HepG2 (cell line): ENCODE results near the gene CHMP1B. TPM values are rescaled to one million over a fixed set of nuclear protein-coding genes. Genes with fewer than 3 reads are reported as not detected.

Experiments used
- ARID5B ChIP-seq: IDR thresholded peaks from 2 replicates; pipeline ENCODE4 v1.4.0; 2020; ENCODE audit warnings: mild to moderate bottlenecking, missing genetic modification reagents
- BHLHE40 ChIP-seq: IDR thresholded peaks from 2 replicates; pipeline ENCODE4 v1.6.1; 2011; ENCODE audit warnings: low read length, improper control_type of control experiment
- ELK4 ChIP-seq: sonication (generic); formaldehyde crosslinking; IDR thresholded peaks from 2 replicates; pipeline ENCODE4 v1.9.0; 2021; ENCODE audit warnings: missing genetic modification reagents, borderline replicate concordance
- FOXP4 ChIP-seq: sonication (generic); formaldehyde crosslinking; IDR thresholded peaks from 2 replicates; pipeline ENCODE4 v1.4.0; 2020; ENCODE audit warnings: missing genetic modification reagents
- GLI4 ChIP-seq: sonication (generic); formaldehyde crosslinking; IDR thresholded peaks from 2 replicates; pipeline ENCODE4 v1.5.1; 2020; ENCODE audit warnings: missing genetic modification reagents, mild to moderate bottlenecking, moderate library complexity, borderline replicate concordance
- KMT2B ChIP-seq: IDR thresholded peaks from 2 replicates; pipeline ENCODE4 v1.6.1; 2016; ENCODE audit warnings: missing genetic modification reagents, missing compliant biosample characterization
- MIER3 ChIP-seq: IDR thresholded peaks from 2 replicates; pipeline ENCODE4 v1.6.1; 2016; ENCODE audit warnings: missing compliant biosample characterization, borderline replicate concordance
- MTF2 ChIP-seq: sonication (generic); formaldehyde crosslinking; IDR thresholded peaks from 2 replicates; pipeline ENCODE4 v1.5.0; 2020; ENCODE audit warnings: missing genetic modification reagents, borderline replicate concordance
- NFKBIZ ChIP-seq: IDR thresholded peaks from 2 replicates; pipeline ENCODE4 v1.6.1; 2018; ENCODE audit warnings: missing genetic modification reagents, missing compliant biosample characterization
- SMARCE1 ChIP-seq: fragments of 450-650 bp; IDR thresholded peaks from 2 replicates; pipeline ENCODE4 v1.6.1; 2017; ENCODE audit warnings: borderline replicate concordance
- TOPORS ChIP-seq: sonication (generic); formaldehyde crosslinking; IDR thresholded peaks from 2 replicates; pipeline ENCODE4 v1.8.0; 2023; ENCODE audit warnings: mild to moderate bottlenecking, missing genetic modification reagents
- ZBTB10 ChIP-seq: sonication (generic); formaldehyde crosslinking; IDR thresholded peaks from 2 replicates; pipeline ENCODE4 v1.4.0; 2020; ENCODE audit warnings: missing genetic modification reagents, borderline replicate concordance
- ZBTB8A ChIP-seq: sonication (generic); formaldehyde crosslinking; IDR thresholded peaks from 2 replicates; pipeline ENCODE4 v1.4.0; 2020; ENCODE audit warnings: mild to moderate bottlenecking, low read depth, missing genetic modification reagents, borderline replicate concordance
- ZMYM4 ChIP-seq: sonication (generic); formaldehyde crosslinking; IDR thresholded peaks from 2 replicates; pipeline ENCODE4 v1.8.1; 2023; ENCODE audit warnings: mild to moderate bottlenecking, missing genetic modification reagents
- ZNF121 ChIP-seq: sonication (generic); formaldehyde crosslinking; IDR thresholded peaks from 2 replicates; pipeline ENCODE4 v1.5.0; 2020; ENCODE audit warnings: mild to moderate bottlenecking, missing genetic modification reagents
- ZNF670 ChIP-seq: sonication (generic); formaldehyde crosslinking; IDR thresholded peaks from 2 replicates; pipeline ENCODE4 v1.8.0; 2022; ENCODE audit warnings: mild to moderate bottlenecking, missing genetic modification reagents, borderline replicate concordance
- ZNF781 ChIP-seq: sonication (generic); formaldehyde crosslinking; IDR thresholded peaks from 2 replicates; pipeline ENCODE4 v1.5.1; 2020; ENCODE audit warnings: borderline replicate concordance, mild to moderate bottlenecking, missing genetic modification reagents; ENCODE audit errors: not compliant biosample characterization
- polyA plus RNA-seq, 8 experiments: library from polyadenylated mRNA; depleted of rRNA in 3 of 8; stranded (reverse) in 7 of 8; unstranded in 1 of 8; fragments of >200 nt; fragmentation: Illumina TruSeq in 4 of 8; extraction: Trizol in 4 of 8; gene quantifications; 2 replicates each; pipeline versions ENCODE4 v1.2.1 to v1.2.3, GENCODE V29; 2011 to 2016; ENCODE audit warnings: low read depth in 4 of 8, missing spikeins in 1 of 8, mixed read lengths in 1 of 8; ENCODE audit not compliant: insufficient read depth in 1 of 8
- total RNA-seq, 5 experiments: library from RNA; depleted of rRNA; stranded (reverse); fragments of >200 nt; fragmentation: Illumina TruSeq; extraction: Trizol; gene quantifications; 2 replicates each; pipeline ENCODE4 v1.2.3, GENCODE V29; 2016; ENCODE audit warnings: low read depth in 1 of 5

Gene CHMP1B
- total and polyA plus RNA-seq, 2 of the 13 experiments (the other 11 are each of a cell fraction or from before 2014, with no cell fraction given), result 18.8 to 20.2 TPM

- TF ChIP-seq MTF2 (CRISPR knock-in tag) (no peak), ARID5B (CRISPR knock-in tag) (peak; percentile 57), KMT2B (CRISPR knock-in tag) (no peak), ZBTB8A (CRISPR knock-in tag) (no peak), SMARCE1 (no peak), ZNF121 (CRISPR knock-in tag) (no peak), BHLHE40 (no peak), MIER3 (CRISPR knock-in tag) (0 out of 2 replicates have a peak, but pooled peaks have one; percentile 21), FOXP4 (no peak), ZMYM4 (CRISPR knock-in tag) (peak; percentile 42; the same call in 1 of the 2 replicates), TOPORS (no peak), ZBTB10 (no peak), ZNF670 (CRISPR knock-in tag) (no peak), NFKBIZ (CRISPR knock-in tag) (no peak), ZNF781 (CRISPR knock-in tag) (no peak), GLI4 (CRISPR knock-in tag) (no peak; the same call in 1 of the 2 replicates), ELK4 (CRISPR knock-in tag) (no peak)
These were observed 34.2 kb downstream of the CHMP1B start (continued) for GRCh38 chr18:11885278-11885947.
